GM19468 (cell line): Measurements from ENCODE around the gene TMEM41A.

Experiments used
- ATAC-seq: cut with Tn5 transposase; IDR thresholded peaks from one replicate; pipeline ENCODE4 v1.9.1; 2021; ENCODE audit warnings: mild to moderate bottlenecking, moderate library complexity, moderate number of reproducible peaks; ENCODE audit not compliant: unreplicated experiment; ENCODE audit errors: extremely low read depth

TMEM41A gene

DNA sequence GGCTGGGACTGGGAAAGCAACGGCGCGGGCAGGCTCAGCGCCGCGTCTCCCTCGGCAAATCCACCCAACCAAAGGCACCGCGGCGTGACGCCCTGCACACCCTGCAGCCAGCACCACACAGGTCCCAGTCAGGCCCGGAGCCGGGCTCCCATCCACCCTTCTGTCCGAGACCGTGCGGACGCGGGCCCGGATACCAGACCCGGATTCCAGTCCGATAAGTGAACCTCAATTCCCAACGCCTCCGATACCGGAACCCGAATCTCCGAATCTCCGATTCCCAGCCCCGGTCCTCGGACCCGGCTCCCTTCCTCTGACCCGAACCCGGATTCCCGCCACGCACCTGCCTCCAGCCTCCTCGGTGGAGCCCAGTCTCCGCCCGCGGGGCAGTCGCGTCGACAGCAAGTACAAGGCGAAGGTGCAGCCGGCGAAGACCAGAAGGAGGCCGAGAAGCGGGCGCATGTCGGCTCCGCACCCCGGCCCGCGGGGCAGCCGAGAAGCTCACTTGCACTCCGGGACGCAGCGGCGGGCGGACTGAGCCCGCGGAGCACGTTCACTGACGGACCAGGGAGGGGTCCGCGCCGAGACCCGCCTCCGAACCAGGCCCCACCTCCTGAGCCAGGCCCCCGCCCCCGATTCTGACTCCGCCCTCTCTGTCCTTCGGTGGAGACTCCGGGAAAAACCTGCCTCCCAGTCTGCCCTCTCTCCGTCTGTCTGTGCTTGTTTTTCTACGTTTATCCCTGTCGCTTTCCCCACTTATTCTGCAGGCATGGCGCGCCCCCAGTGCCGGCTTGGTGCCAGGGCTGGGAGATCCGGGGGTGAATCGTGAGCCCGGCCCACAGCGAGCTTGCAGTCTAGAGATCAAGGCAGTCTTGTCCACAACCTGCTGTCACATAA lies at the start of gene TMEM41A:
Gene TMEM41A (minus strand): TSS at position 533 of the 894 bp plus-strand sequence. CDS start 74 bp downstream, at position 459.
- ATAC-seq, result peak; percentile 88

DNA sequence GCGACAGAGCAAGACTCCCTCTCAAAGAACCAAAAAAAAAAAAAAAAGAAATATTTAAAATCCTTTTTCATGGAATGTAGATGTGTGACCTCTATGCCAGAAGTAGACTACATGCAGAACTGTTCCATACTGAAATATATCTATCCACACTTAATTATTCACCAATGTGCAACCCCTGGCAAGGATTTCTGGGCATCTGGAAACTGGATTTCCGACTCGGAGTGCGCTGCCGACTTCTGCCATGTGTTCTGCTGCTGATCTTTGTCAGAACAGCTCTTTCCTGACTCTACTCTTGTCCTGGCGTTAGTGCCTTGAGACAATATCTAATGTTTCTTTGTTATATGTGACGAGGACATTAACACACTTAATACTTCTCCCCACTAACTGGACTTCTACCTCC lies 41.9 kb upstream of the TMEM41A start:
- ATAC-seq, result no peak

DNA sequence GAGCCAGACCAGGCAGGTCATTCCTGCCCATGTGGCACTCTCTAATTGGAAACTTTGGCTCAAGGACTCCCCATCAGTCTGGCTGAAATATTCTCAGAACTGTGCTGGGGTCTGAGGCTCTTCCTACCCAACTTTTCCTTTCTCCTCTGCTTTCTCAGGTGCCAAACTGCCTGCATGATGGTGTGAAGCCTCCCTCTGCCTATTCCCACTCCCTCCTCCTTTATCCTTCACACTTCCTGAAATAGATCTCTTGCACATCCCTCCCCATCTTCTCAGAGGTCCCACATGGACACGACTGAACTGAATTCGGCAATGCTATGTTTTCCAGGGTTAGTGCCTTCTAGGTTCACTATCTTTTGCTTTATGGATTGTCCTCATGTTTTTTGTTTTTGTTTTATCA lies 41.1 kb upstream of the TMEM41A start:
- no peak for ATAC-seq

DNA sequence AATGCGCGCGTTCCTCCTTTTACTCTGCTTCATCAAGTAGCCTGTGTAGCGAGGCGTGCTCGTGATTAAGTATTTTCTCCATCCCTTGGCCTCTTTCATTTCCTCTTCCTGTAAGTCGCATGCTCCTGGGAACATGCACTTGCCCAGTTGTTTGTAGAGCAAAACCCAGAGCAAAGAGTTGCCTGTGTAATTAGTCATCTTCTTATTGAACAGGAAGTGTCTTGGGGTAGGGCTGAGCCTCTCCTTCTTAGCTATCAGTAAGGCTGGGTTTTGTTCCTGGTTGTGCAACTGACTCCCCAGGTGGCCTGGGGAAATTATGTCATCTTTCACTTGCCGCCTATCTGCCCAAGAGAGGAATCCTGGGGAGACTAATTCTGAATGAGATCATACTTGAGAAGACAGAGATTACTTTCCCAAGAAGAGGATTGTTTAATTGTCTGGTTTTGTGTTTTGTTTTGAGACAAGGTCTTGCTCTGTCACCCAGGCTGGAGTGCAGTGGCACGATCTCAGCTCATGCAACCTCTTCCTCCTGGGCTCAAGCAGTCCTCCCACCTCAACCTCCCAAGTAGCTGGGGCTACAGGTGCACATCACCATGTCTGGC lies 38.6 kb upstream of the TMEM41A start:
- peak; percentile 91 for ATAC-seq

DNA sequence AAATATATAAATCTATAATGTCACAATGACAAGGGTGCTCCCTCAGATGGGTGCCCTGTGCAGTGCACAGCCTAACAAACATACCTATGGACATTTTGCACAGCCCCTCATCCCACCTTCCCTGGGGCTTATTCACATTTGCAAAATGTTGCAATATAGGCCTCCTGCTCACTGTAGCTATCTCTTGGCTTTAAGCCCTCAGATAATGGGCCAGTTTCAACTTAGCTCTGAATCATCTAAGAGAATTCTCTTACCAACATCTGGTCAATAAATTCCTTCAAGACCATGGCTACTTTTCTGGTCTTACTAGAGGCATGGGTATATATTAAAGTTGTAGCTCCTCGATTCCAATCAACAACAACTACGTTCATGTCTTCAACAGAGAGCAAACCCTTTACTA lies 35.7 kb upstream of the TMEM41A start:
- no peak for ATAC-seq

DNA sequence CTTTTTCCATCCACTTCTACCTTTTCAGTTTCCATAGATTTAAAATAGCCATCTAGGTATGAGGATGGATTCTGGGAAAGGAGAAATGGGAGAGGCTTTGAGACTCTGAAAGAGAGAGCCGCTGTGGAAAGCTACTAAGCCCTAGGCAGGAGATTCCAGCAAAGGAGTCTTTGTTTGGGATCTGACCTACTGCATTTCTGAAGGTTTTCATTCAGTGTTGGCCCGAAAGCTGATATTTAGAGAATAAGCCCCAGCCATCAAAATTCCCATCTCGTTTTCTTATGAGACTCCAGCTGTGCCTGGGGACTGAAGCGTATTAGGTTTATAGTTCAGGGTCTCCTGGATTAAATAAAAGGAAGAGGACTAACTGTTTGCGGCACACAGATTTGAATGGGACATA lies 34.1 kb upstream of the TMEM41A start:
- ATAC-seq, result no peak

DNA sequence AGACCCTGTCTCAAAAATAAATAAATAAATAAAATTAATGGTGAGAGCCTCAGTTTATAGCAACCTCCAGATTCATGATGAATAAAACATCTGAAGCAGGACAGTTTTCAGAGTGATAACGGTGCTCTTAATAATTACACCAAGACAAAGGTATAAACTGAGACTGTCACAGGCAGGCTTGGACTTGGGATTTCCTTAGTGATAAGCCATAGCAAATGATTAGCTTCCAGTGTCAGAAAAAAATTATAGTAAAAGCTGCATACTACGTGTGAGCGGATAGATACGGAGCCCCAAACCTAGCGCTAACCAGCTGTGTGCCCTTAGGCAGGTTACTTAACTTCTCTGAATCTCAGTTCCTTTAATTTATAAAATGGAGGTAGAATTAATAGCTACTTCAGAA lies 32.0 kb upstream of the TMEM41A start:
- no peak for ATAC-seq

DNA sequence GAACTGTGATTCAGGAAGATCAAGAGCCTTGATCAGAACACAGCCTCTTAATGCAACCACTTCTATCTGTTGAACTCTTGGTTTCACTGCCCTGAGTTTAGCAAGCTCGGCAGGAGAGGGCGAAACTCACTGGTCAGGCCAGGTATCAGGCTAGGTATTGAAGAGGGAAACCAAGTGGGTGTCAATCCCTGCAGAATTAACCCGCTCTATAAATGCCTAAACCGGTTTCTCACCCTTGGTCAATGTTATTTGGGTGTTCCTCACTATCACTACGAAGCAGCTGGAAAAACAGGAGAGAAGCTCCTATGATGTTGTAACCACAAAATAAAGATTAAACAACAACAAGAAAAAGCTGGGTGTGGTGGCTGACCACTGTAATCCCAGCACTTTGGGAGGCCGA lies 29.7 kb upstream of the TMEM41A start:
- ATAC-seq, result no peak

DNA sequence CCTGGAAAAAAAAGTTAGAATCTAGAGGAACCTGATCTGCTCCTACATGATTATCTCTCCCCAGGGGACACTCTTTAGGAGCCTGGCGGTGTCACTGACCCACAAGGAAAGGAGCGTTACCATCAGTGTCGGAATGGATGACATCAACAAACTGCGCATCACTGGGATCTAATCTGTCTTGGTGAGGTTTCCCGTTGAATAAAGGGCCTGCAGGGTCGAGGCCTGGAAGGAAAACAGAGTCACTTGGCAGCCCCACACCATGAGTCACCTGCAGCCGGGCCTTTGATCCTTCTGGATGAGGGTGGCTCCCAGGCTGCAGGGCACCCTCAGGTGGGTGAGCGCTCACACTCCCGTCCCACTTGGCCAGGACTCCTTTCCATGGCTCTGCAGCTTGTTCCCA lies 28.5 kb upstream of the TMEM41A start:
- ATAC-seq, result no peak

DNA sequence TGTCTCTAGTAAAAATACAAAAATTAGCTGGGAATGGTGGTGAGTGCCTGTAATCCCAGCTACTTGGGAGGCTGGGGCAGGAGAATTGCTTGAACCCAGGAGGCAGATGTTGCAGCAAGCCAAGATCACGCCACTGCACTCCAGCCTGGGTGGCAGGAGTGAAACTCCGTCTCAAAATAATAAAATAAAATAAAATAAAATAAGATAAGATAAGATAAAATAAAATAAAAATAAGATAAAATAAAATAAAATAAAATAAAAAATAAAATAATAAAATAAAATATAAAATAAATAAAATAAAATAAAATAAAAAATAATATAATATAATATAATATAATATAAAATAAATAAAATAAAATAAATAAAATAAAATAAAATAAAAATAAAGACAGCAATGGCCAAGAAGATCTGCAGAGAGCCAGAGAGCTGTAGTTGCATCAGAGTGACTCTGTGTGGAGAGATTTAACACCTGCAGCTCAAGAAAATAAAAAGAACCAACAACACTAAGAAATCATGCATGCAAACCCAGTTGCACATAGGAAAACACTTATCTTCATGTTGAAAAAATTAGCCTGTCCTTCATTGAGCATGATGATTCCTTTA lies 27.6 kb upstream of the TMEM41A start:
- ATAC-seq, result no peak

DNA sequence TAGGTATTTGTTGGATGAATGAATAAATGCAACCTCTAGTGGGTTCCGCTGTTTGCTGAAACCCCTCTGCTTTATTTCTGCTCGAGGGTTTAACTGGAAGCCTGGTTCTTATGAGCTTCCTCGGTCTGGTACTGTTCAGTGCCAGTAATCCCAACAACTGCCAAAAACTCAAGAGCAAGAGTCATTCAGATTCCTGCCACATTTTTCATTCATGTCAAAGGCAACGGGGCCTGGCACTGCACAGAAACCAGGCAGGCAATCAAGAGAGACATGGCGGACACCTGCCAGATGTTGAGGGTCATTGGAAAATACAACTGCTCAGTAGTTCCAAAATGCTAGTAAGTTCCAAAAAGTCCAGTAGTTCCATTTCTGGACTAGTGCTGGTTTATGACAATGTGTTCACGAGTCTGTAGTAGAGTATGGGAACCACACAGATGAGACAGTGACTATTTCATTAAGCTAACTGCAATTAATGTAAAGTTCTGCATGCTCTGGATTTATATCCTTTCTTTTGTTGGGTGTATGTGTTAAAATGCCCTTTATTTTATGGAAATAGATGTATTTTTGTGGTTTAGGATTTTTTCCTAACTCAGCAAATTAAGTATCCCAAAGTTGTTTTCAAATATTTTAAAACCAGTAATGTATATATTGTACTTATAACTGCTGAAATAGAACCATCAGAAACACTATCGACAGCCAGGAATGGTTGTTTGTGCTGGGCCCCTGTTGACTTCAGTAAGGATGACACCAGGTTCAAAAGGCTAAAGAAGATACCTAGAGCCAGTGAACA lies 22.7 kb upstream of the TMEM41A start:
- no peak for ATAC-seq

DNA sequence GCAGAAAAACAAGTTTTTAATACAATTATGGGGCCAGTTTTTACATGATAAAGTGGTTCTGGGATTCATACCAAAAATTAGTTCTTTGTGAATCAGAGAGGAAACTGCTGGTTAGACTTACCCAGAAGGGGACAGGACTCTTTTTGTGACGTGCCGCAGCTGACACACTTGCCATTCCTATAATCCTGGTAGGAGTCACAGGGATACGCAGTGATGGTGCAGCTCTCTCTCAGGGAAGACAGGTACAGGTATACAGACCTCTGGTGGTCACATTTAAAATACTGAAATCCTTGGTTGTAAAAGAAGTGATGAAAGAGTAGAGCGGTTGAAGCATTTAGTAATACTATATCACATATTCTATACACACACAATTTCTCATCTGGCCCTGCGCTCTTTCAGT lies 20.2 kb upstream of the TMEM41A start:
- no peak for ATAC-seq

DNA sequence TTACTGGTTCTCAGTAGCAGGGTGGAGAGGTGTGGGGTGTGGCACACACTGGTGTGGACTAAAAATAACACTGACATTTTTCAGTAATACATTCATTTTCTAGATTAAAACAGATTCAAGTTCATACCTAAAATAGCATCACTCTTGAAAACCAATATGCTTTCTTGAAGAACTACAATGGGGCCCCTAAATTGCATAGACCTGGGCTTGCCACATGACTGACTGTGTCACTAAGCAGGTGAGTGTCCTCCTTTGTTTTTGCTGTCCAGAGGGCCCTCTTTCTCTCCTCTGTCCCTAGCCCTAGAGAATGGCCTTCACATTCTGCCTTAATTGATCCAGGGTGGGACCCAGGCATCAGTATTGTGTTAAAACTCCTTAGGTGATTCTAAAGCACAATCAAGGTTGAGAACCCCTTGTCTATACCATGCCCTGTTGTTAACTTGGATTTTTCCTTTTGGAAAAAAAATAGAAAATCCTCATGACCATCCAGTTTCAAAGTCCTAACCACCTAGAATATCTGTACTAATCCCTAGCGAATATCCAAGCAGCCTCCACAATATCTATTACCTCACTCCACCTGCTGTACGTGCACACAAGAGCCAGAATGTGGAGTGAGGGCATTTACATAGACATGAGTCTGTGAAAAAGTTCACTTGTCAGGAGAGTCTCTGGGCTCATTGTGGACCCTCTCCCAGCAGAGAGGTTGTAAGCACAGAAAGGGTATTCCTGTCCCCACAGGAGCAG lies 18.7 kb upstream of the TMEM41A start:
- no peak for ATAC-seq

DNA sequence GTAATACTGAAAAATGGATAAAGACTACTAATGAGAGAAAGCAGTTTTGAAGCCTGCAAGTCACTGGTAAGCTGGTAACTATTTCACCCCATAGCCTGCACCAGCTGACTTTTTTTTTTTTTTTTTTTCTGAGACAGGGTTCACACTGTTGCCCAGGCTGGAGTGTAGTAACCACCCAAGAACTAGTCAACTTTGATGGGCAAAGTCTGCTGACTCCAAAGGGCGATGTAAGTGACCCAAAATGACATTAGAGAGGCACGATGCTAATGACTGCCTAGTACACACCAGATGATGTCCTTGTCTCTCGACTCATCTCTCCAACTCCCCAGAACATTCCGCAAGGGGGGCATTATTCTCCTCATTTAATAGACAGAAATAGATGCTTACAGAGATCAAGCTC lies 12.9 kb upstream of the TMEM41A start:
- ATAC-seq, result no peak

DNA sequence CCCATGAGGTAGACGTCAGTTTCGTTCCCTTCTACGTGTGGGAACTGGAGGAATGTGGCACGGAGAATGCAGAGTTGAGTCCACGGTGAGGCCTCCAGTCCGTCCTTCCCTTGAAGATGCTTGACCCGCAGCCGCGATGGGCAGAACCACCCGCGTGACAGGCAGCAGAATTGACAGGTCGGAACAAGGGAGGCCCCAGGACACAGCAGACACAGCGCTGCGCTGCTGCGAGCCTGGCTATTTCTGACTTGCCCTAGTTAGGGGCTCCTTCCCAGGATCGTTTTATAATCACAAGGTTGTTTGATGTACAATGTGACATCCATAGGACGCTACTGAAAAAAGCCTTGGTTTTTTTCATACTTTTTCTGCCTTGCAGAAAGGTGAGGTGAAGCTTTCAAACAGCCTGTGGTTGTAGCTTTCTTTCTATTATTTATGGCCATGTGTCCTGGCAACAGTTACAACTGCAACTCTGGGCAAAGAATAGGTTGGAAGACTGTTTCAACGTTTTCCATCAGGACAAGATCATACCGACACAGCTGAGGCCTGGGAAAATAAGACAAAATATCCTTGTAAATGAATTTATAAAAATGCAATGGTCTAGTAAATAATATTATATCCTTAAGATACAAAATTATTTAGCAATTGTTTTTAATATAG lies 9.6 kb upstream of the TMEM41A start:
- no peak for ATAC-seq

DNA sequence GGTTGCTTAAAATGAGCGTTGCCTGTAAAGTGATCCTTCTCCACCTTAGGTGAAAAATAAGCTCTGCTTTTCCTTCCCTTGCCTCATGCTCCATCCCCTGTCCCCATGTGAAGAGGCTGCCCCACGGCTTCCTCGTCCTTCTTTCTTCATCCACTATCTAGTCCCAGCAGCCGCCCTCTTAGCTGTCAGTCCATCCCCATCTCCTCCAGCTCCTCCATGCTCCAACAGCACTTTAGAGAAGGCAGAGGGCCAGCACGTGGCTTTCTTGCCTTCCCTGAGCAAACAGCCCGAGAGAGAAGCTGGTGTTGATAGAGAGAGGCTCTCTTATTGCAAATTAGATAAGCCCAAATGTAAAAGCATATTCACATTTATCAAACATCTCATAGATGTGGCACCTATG lies 9.0 kb upstream of the TMEM41A start:
- no peak for ATAC-seq

DNA sequence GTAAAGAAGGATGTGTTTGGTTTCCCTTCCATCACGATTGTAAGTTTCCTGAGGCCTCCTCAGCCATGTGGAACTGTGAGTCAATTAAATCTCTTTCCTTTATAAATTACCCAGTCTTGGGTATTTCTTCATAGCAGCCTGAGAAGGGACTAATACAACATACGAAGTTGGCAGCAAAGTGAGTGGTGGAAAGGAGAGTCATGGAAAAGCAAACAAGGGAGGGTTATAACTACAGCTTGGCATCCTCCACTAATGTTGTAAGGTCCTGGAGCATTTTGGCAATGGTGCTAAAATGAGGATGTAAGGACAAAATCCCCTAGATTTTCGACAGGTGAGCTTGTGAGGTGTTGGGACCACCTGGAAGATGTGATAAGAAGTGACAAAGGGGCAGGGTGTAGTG lies 5.8 kb upstream of the TMEM41A start:
- ATAC-seq, result no peak

DNA sequence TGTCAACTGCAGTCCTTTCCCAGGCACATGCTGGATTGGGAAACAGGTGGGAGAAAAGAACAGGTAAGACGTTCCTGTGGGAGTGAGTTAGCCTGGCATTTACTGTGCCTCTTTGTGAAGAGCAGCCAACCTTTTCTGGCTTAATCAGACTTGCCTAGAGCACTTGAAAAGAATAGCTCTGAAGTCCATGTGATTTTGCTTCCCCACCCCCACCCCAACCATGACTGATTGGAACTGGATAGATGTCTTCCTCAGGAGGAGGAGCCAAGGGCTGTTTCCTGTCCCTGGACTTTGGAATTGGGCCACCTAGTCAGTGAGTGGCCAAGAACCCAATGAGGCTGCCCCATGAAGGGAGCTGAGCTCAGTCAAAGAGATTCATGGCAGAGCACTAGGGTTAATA lies 4.7 kb upstream of the TMEM41A start:
- ATAC-seq, result no peak

DNA sequence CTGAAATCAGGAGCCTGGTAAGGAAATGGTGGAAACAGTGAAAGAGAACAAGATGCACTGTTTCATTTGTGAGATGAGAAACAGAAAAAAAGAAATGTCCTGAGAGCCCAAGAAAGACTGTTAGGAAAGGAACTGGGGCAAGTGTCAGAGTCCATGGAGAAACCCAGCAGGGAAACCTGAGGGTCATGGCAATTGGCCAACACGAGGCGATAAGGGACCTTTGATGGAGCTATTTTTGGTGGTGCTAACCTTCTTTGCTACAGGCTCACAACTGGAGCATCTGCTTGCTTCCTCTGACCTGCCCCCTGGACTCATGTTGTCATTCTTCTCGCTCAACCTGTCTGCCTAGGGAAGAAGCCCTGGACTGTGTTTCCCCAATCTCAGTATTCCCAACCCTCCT lies 4.2 kb upstream of the TMEM41A start:
- ATAC-seq, result no peak
